GM21529 (cell line): ENCODE data around the gene LTF.

ENCODE experiments used
- ATAC-seq: cut with Tn5 transposase; IDR thresholded peaks from one replicate; pipeline ENCODE4 v1.9.1; 2021; ENCODE audit not compliant: unreplicated experiment

Gene LTF

DNA sequence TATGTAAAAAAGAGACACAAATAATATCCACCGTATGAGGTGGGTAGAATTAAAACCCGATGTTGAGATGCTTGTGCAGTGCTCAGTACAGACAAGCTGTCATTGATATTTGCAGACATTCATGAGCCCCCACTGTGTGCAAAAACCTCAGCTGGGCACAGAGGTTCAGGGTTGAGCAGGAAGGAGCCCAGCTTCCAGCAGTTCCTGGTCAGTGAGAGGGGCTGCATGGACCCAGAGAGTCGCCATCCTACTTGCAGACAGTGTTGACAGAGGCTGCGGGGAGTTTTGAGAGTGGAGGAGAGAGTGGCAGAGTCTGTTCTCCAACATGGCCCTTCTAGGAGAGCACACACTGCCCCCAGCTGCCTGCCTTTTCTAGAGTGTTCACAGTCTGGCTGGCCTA, 6.1 kb upstream of the LTF start:
- ATAC-seq: no peak

DNA sequence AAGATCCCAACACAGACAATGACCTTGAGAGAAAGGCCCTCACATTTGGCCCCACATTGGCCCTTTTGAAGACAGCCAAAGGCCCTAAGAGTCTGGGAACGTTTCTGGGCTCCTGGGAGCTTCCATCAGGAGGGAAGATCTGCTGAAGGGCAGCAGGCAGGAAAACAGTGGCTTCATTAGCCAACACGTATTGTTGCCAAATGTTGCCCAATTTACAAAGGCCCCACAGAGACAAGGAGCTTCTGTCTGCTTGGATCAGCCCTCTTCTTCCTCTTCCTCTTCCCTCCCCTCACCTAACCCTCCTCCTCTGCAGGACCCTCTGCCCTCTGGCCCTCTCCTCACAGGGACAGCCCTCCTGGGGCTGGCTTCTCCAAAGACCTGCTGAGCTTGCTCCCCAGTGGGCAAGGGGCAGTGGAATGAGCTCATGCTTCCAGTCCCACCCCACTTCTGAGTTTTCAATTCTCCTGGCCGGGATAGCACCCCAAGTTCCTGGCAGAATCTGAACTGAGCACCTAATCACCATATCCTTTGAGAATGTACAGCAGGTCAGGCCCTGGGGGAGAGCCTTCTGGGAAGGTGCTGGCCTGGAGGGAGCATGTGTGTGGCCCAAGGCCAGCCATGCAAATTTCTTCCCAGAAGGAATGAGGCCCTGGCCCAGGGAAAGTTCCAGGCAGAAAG, 5.1 kb upstream of the LTF start:
- ATAC-seq: no peak

DNA sequence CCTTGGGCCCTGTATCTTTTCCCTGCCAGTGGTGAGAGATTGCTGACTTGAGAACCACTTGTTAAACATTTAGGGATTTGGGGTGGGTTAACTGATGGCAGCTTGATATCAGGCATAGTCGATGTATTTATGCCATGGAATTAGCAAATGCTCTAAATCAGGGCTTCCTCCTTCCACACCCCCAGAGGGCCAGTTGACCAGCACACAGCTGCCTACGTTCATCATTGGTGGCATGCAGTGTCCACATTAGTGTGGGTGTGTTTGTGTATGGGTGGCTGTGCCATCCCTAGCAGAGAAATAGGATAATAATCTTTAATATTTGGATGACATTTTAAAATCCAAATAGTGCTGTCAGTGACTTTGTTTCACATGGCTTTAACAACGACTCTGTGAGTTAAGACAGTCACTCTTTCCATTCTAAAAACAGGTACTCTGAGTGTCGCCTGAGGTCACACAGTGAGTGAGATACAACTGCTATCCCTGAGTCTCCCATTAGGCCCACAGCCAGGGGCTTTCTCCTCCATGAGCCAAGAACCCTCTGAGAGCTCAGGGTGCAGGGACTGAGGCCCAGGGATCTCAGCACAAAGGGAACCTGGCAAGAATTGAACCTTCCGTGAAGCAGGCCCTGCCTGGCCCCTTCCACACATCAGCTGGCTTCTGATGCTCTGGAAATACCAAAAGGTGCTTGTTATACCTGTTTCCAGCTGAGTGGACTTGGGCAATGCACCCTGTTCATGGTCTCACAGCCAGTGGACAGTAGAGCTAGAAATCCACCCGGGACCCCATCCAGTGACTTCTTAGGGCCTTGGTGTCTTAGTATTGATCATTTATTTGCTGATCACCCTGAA, 4.3 kb upstream of the LTF start:
- ATAC-seq: no peak

DNA sequence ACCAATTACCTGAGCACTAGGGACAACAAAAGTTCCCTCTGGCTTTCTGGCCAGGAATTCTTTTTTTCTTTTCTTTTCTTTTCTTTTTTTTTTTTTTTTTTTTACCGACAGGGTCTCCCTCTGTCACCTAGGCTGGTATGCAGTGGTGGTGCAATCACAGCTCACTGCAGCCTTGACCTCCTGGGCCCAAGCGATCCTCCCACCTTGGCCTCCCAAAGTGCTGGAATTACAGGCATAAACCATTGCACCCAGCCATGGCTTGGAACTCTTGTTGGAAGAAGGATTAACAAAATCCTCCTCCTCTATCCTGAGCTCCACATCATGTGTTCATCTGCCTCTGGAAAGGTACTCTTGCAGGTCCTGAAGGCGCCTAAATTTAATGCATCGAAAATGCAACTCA, 2.9 kb upstream of the LTF start:
- no peak for ATAC-seq

DNA sequence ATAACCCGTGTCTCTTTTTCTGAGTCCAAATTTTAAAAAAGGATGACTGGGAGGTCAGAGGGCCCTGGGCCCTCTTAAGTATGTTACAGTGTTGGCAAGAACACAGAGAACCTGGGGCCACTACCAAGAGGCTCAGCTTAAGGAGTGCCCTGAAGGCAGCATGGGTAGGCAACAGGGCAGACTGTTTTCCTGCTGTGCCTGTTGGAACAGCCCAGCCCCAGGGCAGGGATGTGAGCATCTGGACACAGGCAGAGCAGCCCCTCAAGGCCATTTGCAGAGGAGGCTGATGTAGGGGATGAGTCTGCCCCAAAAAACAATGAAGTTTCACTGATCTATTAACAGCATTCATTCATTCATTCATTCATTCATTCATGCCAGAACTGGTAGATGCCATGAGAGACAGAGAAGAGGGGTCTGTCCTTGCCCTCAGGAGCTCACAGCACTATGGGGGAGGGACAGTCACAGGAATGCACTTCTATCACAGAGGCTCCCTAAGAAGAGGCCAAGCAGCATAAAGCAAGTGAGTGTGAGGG, 2.2 kb upstream of the LTF start:
- ATAC-seq: no peak

DNA sequence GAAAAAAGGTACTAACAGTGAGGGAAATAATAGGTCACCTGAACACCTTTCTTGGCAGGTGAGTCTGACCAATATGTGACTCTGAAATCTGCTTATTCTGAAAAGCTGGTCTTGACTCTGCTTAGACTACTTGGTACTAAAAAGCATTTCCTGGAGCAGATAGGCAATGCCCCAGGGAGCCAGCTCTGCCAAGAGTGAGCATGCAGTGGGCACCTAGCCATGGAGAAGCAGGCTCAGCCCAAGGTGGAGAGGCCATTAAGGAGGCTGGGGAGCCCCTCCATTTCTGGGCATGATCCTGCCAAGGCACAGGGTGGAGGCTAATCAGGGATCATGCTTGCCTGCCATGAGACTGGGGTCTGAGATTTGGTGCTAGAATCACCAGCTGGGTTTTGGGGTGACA, 1.6 kb upstream of the LTF start:
- no peak for ATAC-seq

DNA sequence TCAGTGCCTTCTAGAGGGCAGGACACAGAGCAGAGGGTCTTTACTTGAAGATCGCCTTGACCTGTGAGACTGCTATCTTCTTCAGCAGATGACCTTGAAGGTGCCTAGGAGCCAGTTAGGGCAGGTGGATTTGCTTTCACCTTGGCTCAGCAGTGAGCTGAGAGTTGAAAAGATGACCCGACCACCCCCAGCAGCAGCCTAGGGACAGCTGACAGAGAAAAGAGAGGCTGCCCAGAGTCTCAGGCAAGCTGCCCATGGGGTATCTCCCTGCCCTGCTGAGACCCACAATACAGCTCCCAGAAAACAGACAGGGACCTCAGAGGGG, 453 bp upstream of the LTF start:
- ATAC-seq: no peak

DNA sequence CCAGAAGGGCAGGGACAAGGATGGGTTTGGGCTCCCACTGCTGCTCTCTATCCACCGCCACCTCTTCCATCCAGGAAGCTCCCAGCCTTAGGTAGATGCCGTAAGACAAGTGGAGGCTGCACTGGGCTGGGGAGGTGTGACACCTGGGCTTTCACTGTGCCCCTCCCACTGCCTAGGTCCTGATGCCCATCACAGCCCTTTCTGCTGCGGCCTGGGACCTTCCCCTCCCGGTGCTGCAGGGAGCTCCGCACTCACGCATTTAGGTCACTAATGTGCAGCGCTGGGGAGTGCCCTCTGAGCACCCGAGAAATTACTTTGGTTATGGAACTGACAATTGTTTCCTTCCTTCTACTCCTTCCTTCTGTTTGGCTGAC, 850 bp downstream of the LTF start:
- no peak for ATAC-seq

DNA sequence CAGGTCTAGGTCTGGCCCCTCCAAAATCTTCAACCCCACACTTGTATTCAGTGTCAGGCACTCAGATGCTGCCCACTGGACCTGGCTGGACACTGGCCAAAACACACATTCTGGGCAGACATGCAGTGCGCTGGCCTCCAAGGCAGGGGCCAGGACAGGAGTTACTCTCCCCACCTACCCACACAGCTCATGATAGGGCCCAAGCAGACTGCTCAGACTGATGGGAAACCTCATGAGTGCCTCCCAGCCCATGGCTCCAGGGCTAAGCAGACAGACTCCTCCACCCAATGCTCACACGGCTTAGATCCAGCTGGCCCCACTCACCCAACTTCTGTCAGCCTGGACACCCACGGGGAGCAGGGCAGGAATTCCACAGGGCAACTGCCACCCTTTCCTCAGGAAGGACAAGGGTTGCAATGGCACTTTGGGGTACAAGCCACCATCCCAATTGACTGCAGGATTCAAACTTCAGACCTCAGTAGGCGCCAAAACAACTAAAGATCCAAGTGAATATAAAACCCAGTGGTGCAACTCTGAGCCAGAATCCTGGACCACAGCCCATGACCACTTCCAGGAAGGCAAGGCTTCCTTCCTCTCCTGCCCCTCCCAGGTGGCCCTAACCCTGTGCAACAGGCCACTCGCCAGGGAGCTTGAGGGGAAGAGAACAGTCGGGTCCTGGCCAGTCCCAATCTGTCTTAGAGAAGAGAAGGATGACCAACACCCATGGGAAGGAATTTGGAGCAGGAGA, 1.4 kb downstream of the LTF start:
- no peak for ATAC-seq

DNA sequence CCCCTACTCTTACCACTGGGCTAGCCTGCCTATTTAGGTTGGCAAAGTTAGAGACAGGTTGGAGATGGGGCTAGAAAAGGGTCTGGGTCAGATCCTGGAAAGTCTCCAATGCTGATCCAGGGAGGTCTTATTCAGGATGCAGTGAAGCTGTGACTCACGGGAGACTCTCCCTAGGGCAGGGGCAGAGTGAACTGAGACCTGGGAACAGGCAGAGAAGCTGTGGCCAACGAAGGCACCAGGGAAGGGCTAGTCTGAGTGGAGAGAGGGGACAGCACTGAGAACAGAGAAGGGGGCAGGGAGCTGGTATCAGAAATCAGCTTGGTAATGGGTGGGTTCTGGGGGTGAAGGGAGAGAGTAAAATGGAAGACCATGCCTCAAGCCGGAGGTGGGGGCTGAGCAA, 2.2 kb downstream of the LTF start:
- ATAC-seq: no peak

DNA sequence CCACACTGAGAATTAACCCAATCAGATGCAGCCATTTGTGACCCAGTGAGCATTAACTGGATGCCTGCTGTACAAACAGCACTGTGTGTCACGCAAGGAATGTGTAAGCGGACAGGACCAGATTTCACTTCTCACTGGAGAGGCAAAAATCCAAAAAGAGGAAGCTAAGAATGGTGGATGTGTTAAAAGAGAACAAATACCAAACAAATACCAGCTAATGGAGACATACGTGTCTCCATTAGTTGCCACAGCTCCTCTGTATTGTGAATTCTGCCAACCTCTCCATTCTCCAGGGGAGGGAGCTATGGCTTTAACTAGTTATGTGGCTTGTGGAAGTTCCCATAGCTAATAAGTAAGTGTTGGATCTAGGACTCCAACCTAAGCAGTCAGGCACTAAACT, 2.6 kb downstream of the LTF start:
- no peak for ATAC-seq

DNA sequence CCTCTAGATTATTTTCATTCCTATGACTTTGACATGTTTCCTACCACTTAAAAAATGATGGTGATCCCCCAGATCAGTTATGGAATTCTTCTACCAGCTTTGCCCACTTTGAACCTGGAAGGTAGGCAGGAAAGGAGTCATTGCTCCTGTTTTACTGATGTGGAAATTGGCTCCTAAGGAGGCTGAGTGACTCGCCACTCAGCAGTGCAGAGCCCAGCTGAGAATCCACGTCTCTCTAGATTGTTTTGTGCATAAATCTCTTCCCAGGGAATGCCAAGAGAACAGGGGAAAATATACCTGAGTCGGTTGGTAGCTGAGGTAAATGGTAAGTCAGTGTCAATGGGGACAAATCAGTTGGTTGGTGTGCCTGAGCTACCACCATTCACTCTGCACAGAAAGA, 4.7 kb downstream of the LTF start:
- no peak for ATAC-seq

DNA sequence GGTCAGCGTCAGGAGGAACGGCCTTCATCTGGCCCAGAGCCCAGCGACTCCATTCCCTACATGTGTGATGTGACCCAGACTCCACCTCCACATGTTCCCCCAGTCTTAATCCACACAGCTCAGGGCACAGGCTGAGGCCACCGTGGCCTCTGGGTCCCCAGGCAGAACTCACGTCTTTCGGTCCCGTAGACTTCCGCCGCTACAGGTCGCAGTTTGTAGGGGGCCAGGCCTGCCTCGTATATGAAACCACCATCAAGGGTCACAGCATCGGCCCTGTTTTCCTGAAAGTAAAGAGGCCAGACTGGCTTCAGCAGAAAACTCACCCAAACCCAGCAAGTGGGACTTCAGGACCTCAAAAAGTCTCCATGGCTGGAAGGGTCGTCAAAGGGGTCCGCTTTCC, 8.6 kb downstream of the LTF start:
- ATAC-seq: no peak

DNA sequence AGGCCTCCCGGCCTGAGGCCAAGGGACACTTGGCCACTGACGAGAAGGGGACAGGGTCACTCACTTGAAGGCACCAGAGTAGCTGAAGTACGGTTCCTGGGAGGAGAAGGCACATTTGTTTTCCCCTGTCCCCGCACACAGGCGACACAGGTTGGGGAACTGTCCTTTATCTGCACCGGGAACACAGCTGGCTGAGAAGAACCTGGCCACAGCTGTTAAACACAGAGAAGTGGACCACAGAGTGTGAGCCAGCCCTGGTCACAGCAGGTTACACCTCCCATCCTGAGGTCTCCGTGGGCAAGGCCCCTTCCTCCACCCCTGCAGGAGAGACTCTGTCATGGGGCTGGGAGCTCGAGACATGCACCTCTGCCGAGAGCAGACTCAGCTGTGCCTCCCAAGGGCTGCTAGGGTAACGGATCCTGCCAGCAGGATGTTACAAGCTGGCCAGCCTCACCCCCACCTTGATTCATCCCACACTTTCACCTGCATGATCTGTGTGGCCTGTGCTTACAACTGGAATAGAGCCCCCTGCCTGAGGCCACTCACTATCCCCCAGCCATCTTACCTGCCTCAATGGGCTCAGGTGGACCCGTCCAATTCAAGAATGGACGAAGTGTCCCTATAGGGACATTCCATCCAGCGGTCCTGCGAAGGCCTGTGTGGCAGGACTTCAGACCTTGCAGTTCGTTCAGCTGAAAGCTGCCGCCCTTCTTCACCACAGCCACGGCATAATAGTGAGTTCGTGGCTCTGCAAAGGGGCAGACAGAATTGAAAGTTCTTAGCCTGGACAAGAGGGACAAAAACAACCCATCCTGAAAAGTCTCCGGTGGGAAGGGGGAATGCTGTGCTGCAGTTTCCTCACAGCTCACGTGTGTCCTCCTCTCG, 9.2 kb downstream of the LTF start:
- ATAC-seq: no peak

DNA sequence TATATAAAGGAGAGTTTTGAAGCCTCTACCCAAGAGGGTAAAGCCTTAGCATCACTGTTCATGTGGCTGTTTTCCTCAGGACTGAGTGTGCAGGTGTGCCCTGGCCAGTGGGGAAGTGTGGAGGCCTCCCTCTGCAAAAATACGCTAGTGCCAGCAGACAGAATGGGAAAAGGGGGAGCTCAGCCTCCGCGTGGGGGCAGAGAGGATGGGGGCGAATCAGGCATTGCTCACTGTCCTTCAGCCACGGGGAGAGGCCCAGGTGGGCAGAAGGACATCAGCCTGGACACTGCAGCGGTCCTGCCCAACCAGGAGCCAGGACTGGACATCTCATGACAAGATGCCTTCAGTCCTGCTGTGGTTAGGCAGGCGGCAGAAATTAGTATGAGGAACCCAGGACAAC, 10.1 kb downstream of the LTF start:
- ATAC-seq: no peak

DNA sequence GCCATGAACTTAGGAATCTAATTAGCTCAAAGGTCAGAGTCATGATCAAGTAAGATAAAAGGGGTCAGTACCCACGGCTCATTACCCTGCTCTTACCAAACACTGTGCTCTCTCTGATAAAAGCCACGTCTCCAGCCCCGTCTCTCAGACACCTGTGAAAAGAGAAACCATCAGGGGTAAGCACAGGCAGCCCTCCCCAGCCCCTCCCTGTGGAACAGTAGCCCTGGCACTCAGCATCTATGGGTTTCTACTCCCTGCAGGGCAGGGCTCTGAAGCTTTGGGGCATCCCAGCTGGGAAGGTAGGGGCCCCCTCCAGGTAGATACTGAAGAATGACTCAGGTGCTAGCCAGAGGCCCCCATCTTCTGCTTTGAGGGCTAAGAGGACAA, 10.5 kb downstream of the LTF start:
- no peak for ATAC-seq

DNA sequence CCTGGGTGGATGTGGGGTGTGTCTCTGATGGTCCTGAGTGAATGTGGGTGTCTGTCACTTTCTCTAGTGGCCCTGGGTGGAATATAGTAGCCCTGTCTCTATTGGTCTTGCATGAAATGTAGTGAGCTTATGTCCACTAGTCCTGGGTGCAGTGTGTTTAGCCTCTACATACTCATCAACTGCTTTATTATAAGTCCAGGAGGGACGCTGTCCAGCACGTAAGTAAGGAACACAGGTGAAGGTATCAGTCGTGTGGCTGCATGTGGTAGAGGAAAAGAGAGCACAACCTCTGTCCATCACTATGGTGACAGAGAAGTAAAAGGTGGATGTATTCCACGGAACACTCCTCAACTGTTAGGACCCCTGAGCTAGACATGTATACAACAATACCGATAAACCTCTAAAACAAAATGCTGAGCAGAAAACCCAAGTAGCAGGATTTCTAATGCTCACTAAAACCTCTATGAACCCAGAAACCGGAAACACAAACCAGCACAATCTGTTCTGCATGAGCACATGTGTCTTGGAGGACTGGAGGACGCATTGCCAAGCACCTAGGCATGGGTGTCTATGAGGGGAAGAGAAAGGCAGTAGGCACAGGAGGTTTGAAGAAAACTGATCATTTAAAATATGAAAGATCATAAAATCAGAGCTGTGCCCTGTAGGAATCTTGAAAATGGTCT, 11.0 kb downstream of the LTF start:
- no peak for ATAC-seq

DNA sequence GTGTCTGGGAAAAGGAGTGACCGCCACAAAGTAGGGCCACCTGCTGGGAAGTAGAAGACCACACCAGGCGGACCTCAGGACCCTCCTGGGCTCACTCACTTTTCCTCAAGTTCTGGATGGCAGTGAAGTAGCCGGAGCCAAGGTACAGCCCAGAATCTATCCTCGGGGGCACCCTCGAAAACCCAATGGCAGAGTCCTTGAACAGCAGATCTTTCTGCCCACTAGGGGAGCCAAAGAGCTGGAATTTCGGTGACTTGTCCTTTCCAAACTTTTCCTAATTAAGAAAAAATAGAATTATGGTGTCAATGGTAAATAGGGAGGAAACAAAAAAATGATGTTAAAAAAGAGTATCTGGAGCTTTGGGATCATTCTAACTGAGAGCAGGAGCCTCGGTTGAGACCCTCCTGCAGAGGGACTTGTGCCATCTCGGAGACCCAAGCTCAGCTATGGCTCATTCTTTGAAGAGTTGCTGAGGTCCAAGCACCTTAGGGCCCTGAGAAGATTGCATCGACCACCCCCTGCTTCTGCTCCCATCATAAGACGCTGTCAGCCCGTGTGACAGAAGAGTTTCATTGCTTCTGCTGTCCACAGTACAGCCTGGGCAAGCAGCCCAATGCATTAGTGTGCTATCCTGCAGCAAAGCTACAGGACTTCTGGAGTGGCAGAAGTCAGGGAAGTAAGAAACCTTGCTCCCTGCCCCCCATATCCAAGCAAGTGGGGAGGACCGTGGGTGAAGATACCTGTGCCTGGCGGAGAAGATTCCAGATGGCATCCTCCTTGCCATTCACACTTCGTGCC, 14.8 kb downstream of the LTF start:
- ATAC-seq: no peak

DNA sequence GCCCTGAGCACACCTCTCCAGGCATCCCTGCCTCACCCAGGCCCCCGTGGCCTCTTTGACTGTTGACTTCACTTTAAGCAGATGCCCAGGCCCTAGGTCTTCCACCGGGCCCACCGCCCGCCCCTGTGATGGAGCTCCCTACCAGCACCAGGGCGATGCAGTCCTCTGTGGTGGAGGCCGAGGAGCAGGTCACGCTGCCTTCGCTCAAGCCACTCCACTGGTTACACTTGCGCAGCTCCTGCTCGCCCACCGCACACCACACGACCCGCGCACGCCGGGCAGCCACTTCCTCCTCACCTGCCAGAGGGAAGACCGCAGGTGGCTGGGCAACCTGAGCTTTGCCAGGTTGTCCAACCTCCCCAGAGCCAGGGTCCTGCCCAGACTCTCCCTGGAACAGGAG, 16.0 kb downstream of the LTF start:
- ATAC-seq: no peak
